ENCODE results near the gene FGF8.

FGF8 gene

DNA sequence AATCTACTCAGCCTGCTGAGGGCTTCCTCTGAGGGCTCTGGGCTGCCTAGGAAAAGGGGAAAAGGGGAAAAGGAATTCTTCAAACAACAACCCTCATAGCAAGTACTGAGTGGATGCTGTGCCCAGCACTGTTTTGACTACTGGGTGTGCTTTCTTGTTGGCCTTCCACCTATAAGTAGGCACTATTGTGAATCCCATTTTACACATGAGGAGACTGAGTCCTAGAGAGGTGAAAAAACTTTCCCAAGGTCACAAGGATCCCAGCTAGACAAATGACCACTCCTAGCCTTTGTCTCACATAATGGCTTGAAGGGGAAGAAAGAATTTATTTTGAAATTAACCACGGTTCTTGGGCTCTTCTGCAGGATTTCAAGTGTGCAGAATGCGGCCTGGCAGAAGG, 17.1 kb downstream of the FGF8 start:
- H3K9me3 ChIP-seq (ENCODE audit: low read depth, low read length): no peaks in the 10 kb centered on the region
- no peaks in the 10 kb centered on the region for H3K36me3 ChIP-seq (ENCODE audit: insufficient read depth, low read length)
- H3K27ac ChIP-seq: no peak overlapping the region
- TF ChIP-seq EZH2 (IDR thresholded peaks at IDR 0.05) (no peak), FOXP2 (optimal IDR thresholded peaks at IDR 0.05; ENCODE audit: control extremely low read depth, extremely low read length, insufficient read depth) (no peak), POLR2AphosphoS5 (IDR thresholded peaks at IDR 0.05; ENCODE audit: borderline replicate concordance, low read depth, low read length) (no peak)
- no peak for DNase-seq (ENCODE audit: low read depth, low spot score)
- no peak overlapping the region for H3K9ac ChIP-seq (ENCODE audit: insufficient read length)
- no peak overlapping the region for H3K4me3 ChIP-seq

GRCh38 chr10:101752241-101752640, 23.7 kb downstream of the FGF8 start:
- Histone ChIP-seq H3K27ac (no peak overlapping the region), H3K9me3 (ENCODE audit: low read depth, low read length) (no peaks in the 10 kb centered on the region), H3K36me3 (ENCODE audit: insufficient read depth, low read length) (no peaks in the 10 kb centered on the region), H3K9ac (ENCODE audit: insufficient read length) (no peak overlapping the region), H3K4me3 (no peak overlapping the region)
- TF ChIP-seq FOXP2 (optimal IDR thresholded peaks at IDR 0.05; ENCODE audit: control extremely low read depth, extremely low read length, insufficient read depth) (no peak), EZH2 (IDR thresholded peaks at IDR 0.05) (no peak), POLR2AphosphoS5 (IDR thresholded peaks at IDR 0.05; ENCODE audit: borderline replicate concordance, low read depth, low read length) (no peak)
- no peak for DNase-seq (ENCODE audit: low read depth, low spot score)

- Histone ChIP-seq H3K4me3 (no peak overlapping the region), H3K9ac (ENCODE audit: insufficient read length) (no peak overlapping the region), H3K36me3 (ENCODE audit: insufficient read depth, low read length) (no peaks in the 10 kb centered on the region), H3K27ac (no peak overlapping the region), H3K9me3 (ENCODE audit: low read depth, low read length) (no peaks in the 10 kb centered on the region)
- TF ChIP-seq FOXP2 (optimal IDR thresholded peaks at IDR 0.05; ENCODE audit: control extremely low read depth, extremely low read length, insufficient read depth) (no peak), POLR2AphosphoS5 (IDR thresholded peaks at IDR 0.05; ENCODE audit: borderline replicate concordance, low read depth, low read length) (no peak), EZH2 (IDR thresholded peaks at IDR 0.05) (no peak)
- DNase-seq (ENCODE audit: low read depth, low spot score): no peak
These were observed 26.6 kb downstream of the FGF8 start for GRCh38 chr10:101749047-101750016.

GRCh38 chr10:101748496-101748895, 27.4 kb downstream of the FGF8 start:
- Histone ChIP-seq H3K9ac (ENCODE audit: insufficient read length) (no peak overlapping the region), H3K4me3 (no peak overlapping the region), H3K27ac (no peak overlapping the region), H3K9me3 (ENCODE audit: low read depth, low read length) (no peaks in the 10 kb centered on the region), H3K36me3 (ENCODE audit: insufficient read depth, low read length) (no peaks in the 10 kb centered on the region)
- TF ChIP-seq POLR2AphosphoS5 (IDR thresholded peaks at IDR 0.05; ENCODE audit: borderline replicate concordance, low read depth, low read length): no peak
- TF ChIP-seq FOXP2 (optimal IDR thresholded peaks at IDR 0.05; ENCODE audit: control extremely low read depth, extremely low read length, insufficient read depth): no peak
- TF ChIP-seq EZH2 (IDR thresholded peaks at IDR 0.05): no peak
- no peak for DNase-seq (ENCODE audit: low read depth, low spot score)

GRCh38 chr10:101745074-101745696, 30.7 kb downstream of the FGF8 start:
- Histone ChIP-seq H3K36me3 (ENCODE audit: insufficient read depth, low read length) (no peaks in the 10 kb centered on the region), H3K4me3 (no peak overlapping the region), H3K9ac (ENCODE audit: insufficient read length) (no peak overlapping the region), H3K27ac (no peak overlapping the region), H3K9me3 (ENCODE audit: low read depth, low read length) (no peaks in the 10 kb centered on the region)
- no peak for DNase-seq (ENCODE audit: low read depth, low spot score)
- TF ChIP-seq FOXP2 (optimal IDR thresholded peaks at IDR 0.05; ENCODE audit: control extremely low read depth, extremely low read length, insufficient read depth) (no peak), EZH2 (IDR thresholded peaks at IDR 0.05) (no peak), POLR2AphosphoS5 (IDR thresholded peaks at IDR 0.05; ENCODE audit: borderline replicate concordance, low read depth, low read length) (no peak)

DNA sequence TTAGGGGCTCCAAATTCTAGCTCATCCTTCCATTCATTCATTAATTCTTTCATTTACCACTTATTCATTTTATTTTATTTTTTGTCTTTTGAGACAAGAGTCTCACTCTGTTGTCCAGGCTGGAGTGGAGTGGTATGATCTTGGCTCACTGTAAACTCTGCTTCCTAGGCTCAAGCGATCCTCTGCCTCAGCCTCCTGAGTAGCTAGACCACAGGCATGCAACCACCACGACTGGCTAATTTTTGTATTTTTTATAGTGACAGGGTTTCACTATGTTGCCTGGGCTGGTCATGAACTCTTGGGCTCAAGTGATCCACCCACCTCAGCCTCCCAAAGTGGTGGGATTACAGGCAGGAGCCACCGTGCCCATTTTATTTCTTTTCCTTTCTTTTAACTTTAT, 31.6 kb downstream of the FGF8 start:
- H3K9ac ChIP-seq (ENCODE audit: insufficient read length): no peak overlapping the region
- H3K9me3 ChIP-seq (ENCODE audit: low read depth, low read length): no peaks in the 10 kb centered on the region
- no peak for DNase-seq (ENCODE audit: low read depth, low spot score)
- H3K27ac ChIP-seq: no peak overlapping the region
- no peak overlapping the region for H3K4me3 ChIP-seq
- H3K36me3 ChIP-seq (ENCODE audit: insufficient read depth, low read length): no peaks in the 10 kb centered on the region
- TF ChIP-seq POLR2AphosphoS5 (IDR thresholded peaks at IDR 0.05; ENCODE audit: borderline replicate concordance, low read depth, low read length): no peak

DNA sequence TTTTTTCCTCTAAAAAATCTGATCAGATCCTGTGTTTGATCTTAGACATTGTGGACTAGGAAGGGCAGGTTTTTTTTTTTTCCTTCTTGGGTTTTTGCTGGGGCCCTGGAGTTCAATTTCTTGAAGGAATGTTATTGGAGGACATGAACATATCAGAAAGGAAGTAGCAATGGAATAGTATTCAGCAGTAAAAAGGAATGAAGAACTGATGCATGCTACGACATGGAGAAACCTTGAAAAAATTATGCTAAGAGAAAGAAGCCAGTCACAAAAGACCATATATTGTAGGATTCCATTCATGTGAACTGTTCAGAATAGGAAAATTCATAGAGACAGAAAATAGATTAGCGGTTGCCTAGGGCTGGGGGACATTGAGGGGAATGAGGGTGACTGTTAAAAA, 34.0 kb downstream of the FGF8 start:
- Histone ChIP-seq H3K36me3 (ENCODE audit: insufficient read depth, low read length) (no peaks in the 10 kb centered on the region), H3K27ac (no peak overlapping the region), H3K4me3 (no peak overlapping the region), H3K9ac (ENCODE audit: insufficient read length) (no peak overlapping the region), H3K9me3 (ENCODE audit: low read depth, low read length) (no peaks in the 10 kb centered on the region)
- no peak for TF ChIP-seq FOXP2 (optimal IDR thresholded peaks at IDR 0.05; ENCODE audit: control extremely low read depth, extremely low read length, insufficient read depth)
- TF ChIP-seq POLR2AphosphoS5 (IDR thresholded peaks at IDR 0.05; ENCODE audit: borderline replicate concordance, low read depth, low read length): no peak
- no peak for TF ChIP-seq EZH2 (IDR thresholded peaks at IDR 0.05)
- DNase-seq (ENCODE audit: low read depth, low spot score): no peak

- no peaks in the 10 kb centered on the region for H3K9me3 ChIP-seq (ENCODE audit: low read depth, low read length)
- no peak for DNase-seq (ENCODE audit: low read depth, low spot score)
- no peak overlapping the region for H3K4me3 ChIP-seq
- TF ChIP-seq EZH2 (IDR thresholded peaks at IDR 0.05): no peak
- TF ChIP-seq FOXP2 (optimal IDR thresholded peaks at IDR 0.05; ENCODE audit: control extremely low read depth, extremely low read length, insufficient read depth): no peak
- no peak for TF ChIP-seq POLR2AphosphoS5 (IDR thresholded peaks at IDR 0.05; ENCODE audit: borderline replicate concordance, low read depth, low read length)
- no peak overlapping the region for H3K27ac ChIP-seq
- H3K36me3 ChIP-seq (ENCODE audit: insufficient read depth, low read length): no peaks in the 10 kb centered on the region
- H3K9ac ChIP-seq (ENCODE audit: insufficient read length): no peak overlapping the region
These were observed 39.2 kb downstream of the FGF8 start for GRCh38 chr10:101736666-101737065.
